Right lobe of liver (tissue), 4 donors: ENCODE measurements around the gene GRAP2.

ENCODE experiments used
- POLR2A ChIP-seq: fragments of 450-650 bp; IDR thresholded peaks from one replicate; pipeline ENCODE4 v1.6.1; 2017; ENCODE audit warnings: antibody characterized with exemption, mild to moderate bottlenecking
- TF ChIP-seq, protein P1 (sequence below), 4 donors: fragments of 200-600 bp in 3 of 4; fragments of 450-650 bp in 1 of 4; IDR thresholded peaks; one replicate each; pipeline versions ENCODE4 v1.5.1 to v1.8.0; 2016 to 2022; ENCODE audit warnings: antibody characterized with exemption in 4 of 4, mild to moderate bottlenecking in 2 of 4
- donor health status: DM: no; HTN: no; CAD: no.
- donor health status: DM: no; HTN: no; CAD: no.
- donor health status: DM: no; HTN: yes; CAD: no.

DNA sequence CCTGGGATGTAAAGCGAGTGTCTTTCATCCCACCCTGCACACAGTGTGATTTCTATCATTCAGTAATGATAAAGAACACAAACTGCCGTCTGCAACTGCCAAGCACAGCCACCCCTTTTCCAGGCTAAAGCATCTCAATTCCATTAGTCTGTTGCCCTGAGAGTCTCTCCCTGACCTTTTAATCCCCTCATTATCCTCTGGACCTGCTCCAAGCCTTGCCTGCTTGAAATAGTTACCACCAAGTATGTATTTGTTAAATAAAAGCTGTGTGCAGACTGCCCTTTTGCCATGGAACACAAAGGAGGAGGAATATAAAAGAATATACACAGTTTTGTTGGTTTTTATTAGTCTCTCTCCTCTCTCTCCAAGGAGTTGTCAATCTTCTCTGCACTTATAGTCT is 13.0 kb downstream of the GRAP2 start:
- TF ChIP-seq, protein P1, sequence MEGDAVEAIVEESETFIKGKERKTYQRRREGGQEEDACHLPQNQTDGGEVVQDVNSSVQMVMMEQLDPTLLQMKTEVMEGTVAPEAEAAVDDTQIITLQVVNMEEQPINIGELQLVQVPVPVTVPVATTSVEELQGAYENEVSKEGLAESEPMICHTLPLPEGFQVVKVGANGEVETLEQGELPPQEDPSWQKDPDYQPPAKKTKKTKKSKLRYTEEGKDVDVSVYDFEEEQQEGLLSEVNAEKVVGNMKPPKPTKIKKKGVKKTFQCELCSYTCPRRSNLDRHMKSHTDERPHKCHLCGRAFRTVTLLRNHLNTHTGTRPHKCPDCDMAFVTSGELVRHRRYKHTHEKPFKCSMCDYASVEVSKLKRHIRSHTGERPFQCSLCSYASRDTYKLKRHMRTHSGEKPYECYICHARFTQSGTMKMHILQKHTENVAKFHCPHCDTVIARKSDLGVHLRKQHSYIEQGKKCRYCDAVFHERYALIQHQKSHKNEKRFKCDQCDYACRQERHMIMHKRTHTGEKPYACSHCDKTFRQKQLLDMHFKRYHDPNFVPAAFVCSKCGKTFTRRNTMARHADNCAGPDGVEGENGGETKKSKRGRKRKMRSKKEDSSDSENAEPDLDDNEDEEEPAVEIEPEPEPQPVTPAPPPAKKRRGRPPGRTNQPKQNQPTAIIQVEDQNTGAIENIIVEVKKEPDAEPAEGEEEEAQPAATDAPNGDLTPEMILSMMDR (IDR thresholded peaks at IDR 0.05) = no peak
- TF ChIP-seq POLR2A = no peak
